ENCODE measurements around the gene GPR157.
"Not testable (repeated sequence)": the region's sequence is repeated elsewhere in the genome, so short reads cannot be mapped to it uniquely, and the experiment has no call there.

The GPR157 gene

DNA sequence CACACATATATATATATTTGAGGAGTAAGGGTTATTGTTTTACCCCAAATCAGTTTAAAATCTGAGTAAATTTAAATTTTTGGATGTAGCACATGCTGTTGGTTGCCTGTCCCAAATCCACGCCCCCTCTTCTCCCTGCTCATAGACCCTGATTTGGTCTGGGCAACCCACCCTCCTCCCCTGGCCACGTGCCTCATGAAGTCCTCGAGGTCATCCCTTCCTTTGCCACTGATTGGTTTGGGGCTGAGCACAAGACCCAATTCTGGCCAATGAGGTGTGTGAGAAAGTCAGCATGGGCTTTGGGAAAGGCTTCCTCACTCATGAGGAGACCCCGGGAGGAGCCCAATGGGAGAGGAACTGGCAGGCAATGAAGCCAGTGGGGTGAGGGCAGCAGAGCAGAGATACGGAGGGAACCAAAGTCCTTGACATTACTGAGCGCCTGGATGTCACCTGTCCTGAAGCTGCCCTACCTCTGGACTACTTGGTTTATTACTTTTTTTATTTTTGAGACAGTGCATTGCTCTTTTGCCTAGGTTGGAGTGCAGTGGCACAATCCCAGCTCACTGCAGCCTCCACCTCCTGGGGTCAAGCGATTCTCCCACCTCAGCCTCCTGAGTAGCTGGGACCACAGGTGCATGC lies 31.3 kb upstream of the GPR157 start:
- ChIA-PET CTCF (interaction anchor here (2.3 to 3.8 kb wide), 2 partner anchors 18 to 20 kb away, joined by 8 to 25 read pairs; no protein-coding TSS in a partner anchor), POLR2A (no interaction called here)
- H3K4me3 ChIP-seq (ENCODE audit: low read depth, low read length), result no peak overlapping the region
- no peak for DNase-seq (ENCODE audit: low read depth, low spot score)
- TF ChIP-seq, protein P1, sequence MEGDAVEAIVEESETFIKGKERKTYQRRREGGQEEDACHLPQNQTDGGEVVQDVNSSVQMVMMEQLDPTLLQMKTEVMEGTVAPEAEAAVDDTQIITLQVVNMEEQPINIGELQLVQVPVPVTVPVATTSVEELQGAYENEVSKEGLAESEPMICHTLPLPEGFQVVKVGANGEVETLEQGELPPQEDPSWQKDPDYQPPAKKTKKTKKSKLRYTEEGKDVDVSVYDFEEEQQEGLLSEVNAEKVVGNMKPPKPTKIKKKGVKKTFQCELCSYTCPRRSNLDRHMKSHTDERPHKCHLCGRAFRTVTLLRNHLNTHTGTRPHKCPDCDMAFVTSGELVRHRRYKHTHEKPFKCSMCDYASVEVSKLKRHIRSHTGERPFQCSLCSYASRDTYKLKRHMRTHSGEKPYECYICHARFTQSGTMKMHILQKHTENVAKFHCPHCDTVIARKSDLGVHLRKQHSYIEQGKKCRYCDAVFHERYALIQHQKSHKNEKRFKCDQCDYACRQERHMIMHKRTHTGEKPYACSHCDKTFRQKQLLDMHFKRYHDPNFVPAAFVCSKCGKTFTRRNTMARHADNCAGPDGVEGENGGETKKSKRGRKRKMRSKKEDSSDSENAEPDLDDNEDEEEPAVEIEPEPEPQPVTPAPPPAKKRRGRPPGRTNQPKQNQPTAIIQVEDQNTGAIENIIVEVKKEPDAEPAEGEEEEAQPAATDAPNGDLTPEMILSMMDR (IDR thresholded peaks at IDR 0.05; ENCODE audit: insufficient read depth, low read length, missing control alignments), result no peak

DNA sequence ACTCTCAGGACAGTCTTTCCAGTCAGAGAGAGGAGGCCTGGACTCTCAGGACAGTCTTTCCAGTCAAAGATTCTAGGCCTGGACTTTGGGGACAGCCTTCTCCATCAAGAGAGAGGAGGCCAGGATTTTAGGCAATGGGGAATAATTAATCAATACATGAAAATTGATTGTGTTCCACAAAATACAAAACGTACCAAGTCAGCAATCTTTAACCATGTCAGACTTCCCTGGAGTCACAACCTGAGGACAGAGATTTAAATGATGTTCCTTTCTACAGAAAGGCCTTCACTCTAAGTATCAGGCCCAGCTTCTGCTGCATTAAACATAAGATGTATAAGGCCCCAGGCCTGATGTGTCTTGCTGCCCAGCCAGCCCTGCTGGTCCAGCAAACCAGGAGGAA lies 27.0 kb upstream of the GPR157 start:
- TF ChIP-seq, protein P1 (IDR thresholded peaks at IDR 0.05; ENCODE audit: insufficient read depth, low read length, missing control alignments), result no peak
- no peak for DNase-seq (ENCODE audit: low read depth, low spot score)
- H3K4me3 ChIP-seq (ENCODE audit: low read depth, low read length), result no peak overlapping the region
- ChIA-PET CTCF (interaction anchor here (0.9 kb wide), 1 partner anchor 9 kb away, joined by 3 read pairs; no protein-coding TSS in a partner anchor), POLR2A (no interaction called here)

DNA sequence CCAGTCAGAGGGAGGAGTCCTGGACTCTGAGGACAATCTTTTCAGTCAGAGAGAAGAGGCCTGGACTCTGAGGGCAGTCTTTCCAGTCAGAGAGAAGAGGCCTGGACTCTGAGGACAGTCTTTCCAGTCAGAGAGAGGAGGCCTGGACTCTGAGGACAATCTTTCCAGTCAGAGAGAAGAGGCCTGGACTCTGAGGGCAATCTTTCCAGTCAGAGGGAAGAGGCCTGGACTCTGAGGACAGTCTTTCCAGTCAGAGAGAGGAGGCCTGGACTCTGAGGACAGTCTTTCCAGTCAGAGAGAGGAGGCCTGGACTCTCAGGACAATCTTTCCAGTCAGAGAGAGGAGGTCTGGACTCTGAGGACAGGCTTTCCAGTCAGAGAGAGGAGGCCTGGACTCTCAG lies 26.5 kb upstream of the GPR157 start:
- CTCF ChIA-PET; DNase-seq (ENCODE audit: low read depth, low spot score); H3K4me3 ChIP-seq (ENCODE audit: low read depth, low read length); POLR2A ChIA-PET: not testable (repeated sequence)

DNA sequence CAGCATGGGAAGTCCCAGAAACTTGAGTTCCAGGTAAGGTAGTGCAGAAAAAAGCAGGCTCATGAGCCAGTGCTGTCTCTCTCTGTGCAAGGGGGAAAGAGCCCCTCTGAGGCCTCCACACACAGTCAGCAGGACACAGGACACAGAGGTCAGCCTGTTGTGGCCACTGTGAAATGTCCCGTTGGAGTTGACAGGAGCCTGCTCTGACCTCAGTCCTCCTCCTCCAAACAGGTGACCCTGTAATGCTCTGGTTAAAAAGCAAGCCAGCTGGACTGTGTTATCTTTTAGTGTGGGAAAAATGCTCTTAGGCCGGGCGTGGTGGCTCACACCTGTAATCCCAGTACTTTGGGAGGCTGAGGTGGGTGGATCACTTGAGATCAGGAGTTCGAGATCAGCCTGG lies 24.2 kb upstream of the GPR157 start:
- no peak for DNase-seq (ENCODE audit: low read depth, low spot score)
- ChIA-PET CTCF (interaction anchor here (0.8 to 1.0 kb wide), 2 partner anchors 10 to 11 kb away, joined by 3 to 4 read pairs; no protein-coding TSS in a partner anchor), POLR2A (no interaction called here)
- TF ChIP-seq, protein P1 (IDR thresholded peaks at IDR 0.05; ENCODE audit: insufficient read depth, low read length, missing control alignments), result no peak
- H3K4me3 ChIP-seq (ENCODE audit: low read depth, low read length), result no peak overlapping the region

DNA sequence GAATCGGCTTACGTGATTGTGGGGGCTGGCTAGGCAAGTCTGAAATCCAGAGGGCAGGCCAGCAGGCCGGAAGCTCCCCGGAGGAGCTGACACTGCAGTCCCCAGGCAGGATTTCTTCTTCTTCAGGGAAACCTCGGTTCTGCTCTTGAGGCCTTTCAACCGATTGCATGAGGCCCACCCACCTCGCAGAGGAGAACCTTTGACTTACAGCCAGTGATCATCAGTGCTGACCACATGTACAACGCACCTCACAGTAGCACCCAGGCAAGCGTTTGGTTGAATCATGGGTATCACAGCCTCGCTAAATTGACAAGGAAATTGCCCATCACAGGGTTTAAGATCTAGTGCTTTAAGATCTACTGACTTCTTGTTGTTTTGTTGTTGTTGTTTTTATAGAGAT lies 23.6 kb upstream of the GPR157 start:
- POLR2A ChIA-PET, result no interaction called here
- H3K4me3 ChIP-seq (ENCODE audit: low read depth, low read length), result no peak overlapping the region
- CTCF ChIA-PET, result interaction anchor here (0.8 to 2.1 kb wide), 3 partner anchors 10 to 11 kb away, joined by 3 to 13 read pairs (median 4); no protein-coding TSS in a partner anchor
- DNase-seq (ENCODE audit: low read depth, low spot score), result no peak
- TF ChIP-seq, protein P1 (IDR thresholded peaks at IDR 0.05; ENCODE audit: insufficient read depth, low read length, missing control alignments), result no peak

DNA sequence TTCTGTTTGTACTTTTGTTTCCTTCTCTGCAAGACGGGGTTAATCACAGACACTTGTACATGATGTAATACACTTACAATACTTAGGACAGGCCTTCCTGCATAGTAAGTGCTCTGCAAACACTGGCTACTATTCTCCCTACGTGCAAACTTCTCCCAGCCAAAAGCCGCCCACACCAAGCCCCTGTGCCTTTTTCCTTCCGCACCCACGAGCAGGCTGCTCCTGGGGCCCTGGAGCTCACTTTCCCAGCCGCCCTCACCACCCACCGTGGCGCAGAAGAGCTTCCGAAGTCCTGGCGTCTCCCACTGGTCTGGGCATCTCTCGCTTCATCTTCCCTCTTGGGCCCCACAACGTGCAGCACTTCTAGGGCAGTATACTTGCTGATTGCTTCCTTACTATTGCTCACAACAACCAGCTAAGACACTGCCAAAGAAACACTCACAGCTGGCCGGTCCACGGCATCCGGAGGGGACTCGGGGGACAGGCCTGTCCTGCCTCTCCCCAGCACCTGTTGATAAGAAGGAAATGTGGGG lies 22.5 kb upstream of the GPR157 start:
- TF ChIP-seq, protein P1 (IDR thresholded peaks at IDR 0.05; ENCODE audit: insufficient read depth, low read length, missing control alignments), result no peak
- H3K4me3 ChIP-seq (ENCODE audit: low read depth, low read length), result no peak overlapping the region
- DNase-seq (ENCODE audit: low read depth, low spot score), result no peak
- ChIA-PET POLR2A (interaction anchor here (0.7 kb wide), 1 partner anchor 31 kb away, joined by 3 read pairs; no protein-coding TSS in a partner anchor), CTCF (interaction anchor here (2.1 kb wide), 1 partner anchor 9 kb away, joined by 13 read pairs; no protein-coding TSS in a partner anchor)

Data from AG04449 (cell line).